Hepatocyte (in vitro differentiated cells): ENCODE results near the gene PRKAG1. TPM values are rescaled to one million over a fixed set of nuclear protein-coding genes. Genes with fewer than 3 reads are reported as not detected.
A peak's percentile ranks its signal among the peaks of the same experiment; 100 is the strongest.

Source experiments
- DNase-seq: peaks from one replicate; pipeline ENCODE4 v3.0.0-alpha.2; 2016; ENCODE audit warnings: low spot score
- H2AFZ ChIP-seq: fragments of 200-600 bp; sonication (generic); 2 replicates; pipeline ENCODE4 v1.6.0; 2016; ENCODE audit warnings: antibody characterized with exemption, mild to moderate bottlenecking
- H3K27ac ChIP-seq: fragments of 200-600 bp; sonication (generic); 2 replicates; pipeline ENCODE4 v1.5.1; 2016; ENCODE audit warnings: mild to moderate bottlenecking
- H3K27me3 ChIP-seq: fragments of 200-600 bp; sonication (generic); 2 replicates; pipeline ENCODE4 v1.6.1; 2016
- H3K36me3 ChIP-seq: fragments of 200-600 bp; sonication (generic); replicated peaks from 2 replicates; pipeline ENCODE4 v1.5.1; 2016; ENCODE audit warnings: low read depth; ENCODE audit not compliant: insufficient read depth
- H3K4me1 ChIP-seq: fragments of 200-600 bp; sonication (generic); 2 replicates; pipeline ENCODE4 v1.5.1; 2016; ENCODE audit warnings: mild to moderate bottlenecking, moderate library complexity; ENCODE audit not compliant: insufficient read depth
- H3K4me2 ChIP-seq: fragments of 200-600 bp; sonication (generic); 2 replicates; pipeline ENCODE4 v1.6.0; 2016
- H3K4me3 ChIP-seq: fragments of 200-600 bp; sonication (generic); 2 replicates; pipeline ENCODE4 v1.5.1; 2016; ENCODE audit warnings: mild to moderate bottlenecking
- H3K79me2 ChIP-seq: fragments of 200-600 bp; sonication (generic); 2 replicates; pipeline ENCODE4 v1.6.0; 2017; ENCODE audit warnings: mild to moderate bottlenecking
- H3K9me2 ChIP-seq: fragments of 200-600 bp; sonication (generic); replicated peaks from 2 replicates; pipeline ENCODE4 v1.6.0; 2017; ENCODE audit warnings: mild to moderate bottlenecking; ENCODE audit not compliant: insufficient read depth
- H3K9me3 ChIP-seq: fragments of 200-600 bp; sonication (generic); 2 replicates; pipeline ENCODE4 v1.5.1; 2016; ENCODE audit warnings: low read depth, mild to moderate bottlenecking
- H4K20me1 ChIP-seq: fragments of 200-600 bp; sonication (generic); 2 replicates; pipeline ENCODE4 v1.6.0; 2016; ENCODE audit warnings: mild to moderate bottlenecking; ENCODE audit not compliant: insufficient read depth, poor library complexity, severe bottlenecking
- CTCF ChIP-seq: fragments of 200-600 bp; sonication (generic); IDR thresholded peaks from 2 replicates; pipeline ENCODE4 v1.5.1; 2016; ENCODE audit warnings: antibody characterized with exemption, mild to moderate bottlenecking; ENCODE audit not compliant: poor library complexity
- EZH2 ChIP-seq: fragments of 200-600 bp; sonication (generic); IDR thresholded peaks from 2 replicates; pipeline ENCODE4 v1.6.1; 2016; ENCODE audit warnings: antibody characterized with exemption, mild to moderate bottlenecking, borderline replicate concordance
- EZH2phosphoT487 ChIP-seq: fragments of 200-600 bp; sonication (generic); IDR thresholded peaks from one replicate; pipeline ENCODE4 v1.6.1; 2018; ENCODE audit warnings: antibody characterized with exemption, mild to moderate bottlenecking, low read depth, moderate library complexity; ENCODE audit not compliant: unreplicated experiment, severe bottlenecking
- WGBS: methylation state at CpG from one replicate; pipeline ENCODE4 v1.1.6; 2016; ENCODE audit warnings: low lambda C conversion rate; ENCODE audit errors: missing lambda C conversion rate; 5-methylcytosine and 5-hydroxymethylcytosine counted together
- polyA plus RNA-seq: library from polyadenylated mRNA; unstranded; fragments of >200 nt; fragmentation: Nextera tagmentation; extraction: Ambion mirVana; gene quantifications from 2 replicates; pipeline ENCODE4 v1.2.1, GENCODE V29; 2016
- total RNA-seq: library from RNA; depleted of rRNA; stranded (reverse); fragments of >200 nt; gene quantifications from 2 replicates; pipeline ENCODE4 v1.2.3, GENCODE V29; 2014

The PRKAG1 gene
- total and polyA plus RNA-seq, 2 experiments from 2014 or later = 46.0 to 61.5 TPM

GRCh38 chr12:49021292-49021915 is 2.8 kb upstream of the PRKAG1 start:
- Histone ChIP-seq H3K36me3 (no peaks in the 10 kb centered on the region), H3K27ac (no peak overlapping the region), H3K4me1 (peaks cover 16% of the 10 kb centered on the region), H3K4me3 (no peak overlapping the region), H3K27me3 (no peaks in the 10 kb centered on the region), H4K20me1 (no peaks in the 10 kb centered on the region), H3K9me2 (no peaks in the 10 kb centered on the region), H3K79me2 (peaks cover 12% of the 10 kb centered on the region), H3K9me3 (no peaks in the 10 kb centered on the region), H3K4me2 (no peak overlapping the region), H2AFZ (no peak overlapping the region)
- DNase-seq = no peak
- WGBS = 90% methylated on average over 11 of the region's 11 CpGs
- TF ChIP-seq EZH2phosphoT487 (no peak), CTCF (no peak), EZH2 (no peak)

- H3K79me2 ChIP-seq = peaks cover 16% of the 10 kb centered on the region
- H4K20me1 ChIP-seq = no peaks in the 10 kb centered on the region
- no peaks in the 10 kb centered on the region for H3K36me3 ChIP-seq
- H2AFZ ChIP-seq = no peak overlapping the region
- no peak overlapping the region for H3K4me3 ChIP-seq
- peaks cover 16% of the 10 kb centered on the region for H3K4me1 ChIP-seq
- no peak overlapping the region for H3K4me2 ChIP-seq
- DNase-seq = no peak
- no peaks in the 10 kb centered on the region for H3K9me2 ChIP-seq
- no peak for TF ChIP-seq CTCF
- TF ChIP-seq EZH2 = no peak
- no peaks in the 10 kb centered on the region for H3K27me3 ChIP-seq
- no peaks in the 10 kb centered on the region for H3K9me3 ChIP-seq
- H3K27ac ChIP-seq = no peak overlapping the region
- WGBS = 88% methylated on average over 4 of the region's 6 CpGs
These were observed 1.9 kb upstream of the PRKAG1 start for GRCh38 chr12:49020441-49020840.

- 74% methylated on average over 10 of the region's 10 CpGs for WGBS
- peaks cover 20% of the 10 kb centered on the region for H3K79me2 ChIP-seq
- H3K36me3 ChIP-seq = no peaks in the 10 kb centered on the region
- H3K4me3 ChIP-seq = no peak overlapping the region
- peaks cover 16% of the 10 kb centered on the region for H3K4me1 ChIP-seq
- peak overlapping the region; percentile 72 for H3K4me2 ChIP-seq
- DNase-seq = peak; percentile 47
- H2AFZ ChIP-seq = peak overlapping the region; percentile 47
- H3K9me3 ChIP-seq = no peaks in the 10 kb centered on the region
- no peaks in the 10 kb centered on the region for H3K27me3 ChIP-seq
- H4K20me1 ChIP-seq = no peaks in the 10 kb centered on the region
- H3K27ac ChIP-seq = peak overlapping the region; percentile 98
- TF ChIP-seq CTCF (peak; percentile 27), EZH2 (no peak), EZH2phosphoT487 (no peak)
- H3K9me2 ChIP-seq = no peaks in the 10 kb centered on the region
These were observed 1.1 kb upstream of the PRKAG1 start for GRCh38 chr12:49019443-49020324.
